ENCODE results near the gene NHSL2. TPM values are rescaled to one million over a fixed set of nuclear protein-coding genes. Genes with fewer than 3 reads are reported as not detected.

The NHSL2 gene
- total RNA-seq, 1 experiment from 2014 or later, result 0.20 TPM

DNA sequence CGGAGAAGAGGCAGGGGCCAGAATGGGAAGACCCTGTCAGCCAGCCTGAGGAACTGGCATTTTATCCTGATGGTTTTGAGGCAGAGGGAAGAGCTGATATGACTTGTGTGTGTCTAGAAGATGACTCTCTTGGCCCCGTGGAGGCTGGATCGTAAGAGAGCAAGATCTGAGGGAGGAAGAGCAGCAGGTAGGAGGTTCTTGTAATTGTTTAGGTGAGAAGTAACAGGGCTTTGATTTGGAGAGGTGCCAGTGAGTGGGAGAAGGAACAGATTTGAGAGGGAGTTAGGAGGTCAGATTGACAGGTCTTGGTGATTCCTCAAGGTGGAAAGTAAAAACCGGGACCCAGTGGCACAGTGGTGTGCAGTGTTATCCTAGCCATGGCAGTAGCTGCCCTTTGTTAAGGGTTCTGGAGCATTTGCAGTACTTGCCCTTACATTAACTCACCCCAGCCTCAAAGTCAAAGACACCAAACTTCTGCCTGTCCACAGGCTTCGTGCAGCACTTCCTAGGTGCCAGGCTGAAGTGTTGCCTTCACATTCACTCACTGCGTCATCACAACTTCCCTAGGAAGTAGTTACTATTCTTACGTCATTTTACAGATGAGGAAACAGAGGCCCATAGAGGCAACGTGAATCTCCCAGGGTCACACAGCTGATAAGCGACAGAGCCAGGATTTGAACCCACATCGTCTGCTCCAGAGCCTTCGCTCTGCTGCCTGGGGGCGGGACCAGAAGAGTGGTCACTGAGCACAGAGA lies 197.4 kb downstream of the NHSL2 start:
- DNase-seq (ENCODE audit: low read depth), result no peak

DNA sequence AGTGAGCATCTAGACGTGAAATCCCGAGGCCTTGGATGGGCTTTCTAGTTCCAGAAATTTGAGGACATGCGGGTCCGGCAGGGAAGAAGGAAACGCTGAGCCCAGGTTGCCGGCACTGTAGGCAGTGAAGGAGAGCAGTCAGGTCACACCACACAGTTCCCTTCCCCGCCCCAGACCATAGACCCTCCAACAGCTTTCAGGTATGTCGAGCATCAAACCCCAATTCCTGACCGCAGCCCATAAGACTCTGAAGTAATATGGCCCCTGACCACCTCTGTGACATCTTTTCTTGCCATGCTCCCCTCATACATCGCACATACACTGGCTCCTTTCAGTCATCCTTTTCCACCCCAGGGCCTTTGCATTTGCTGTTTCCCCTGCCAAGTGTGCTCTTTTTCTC lies 198.0 kb downstream of the NHSL2 start:
- DNase-seq (ENCODE audit: low read depth), result no peak

DNA sequence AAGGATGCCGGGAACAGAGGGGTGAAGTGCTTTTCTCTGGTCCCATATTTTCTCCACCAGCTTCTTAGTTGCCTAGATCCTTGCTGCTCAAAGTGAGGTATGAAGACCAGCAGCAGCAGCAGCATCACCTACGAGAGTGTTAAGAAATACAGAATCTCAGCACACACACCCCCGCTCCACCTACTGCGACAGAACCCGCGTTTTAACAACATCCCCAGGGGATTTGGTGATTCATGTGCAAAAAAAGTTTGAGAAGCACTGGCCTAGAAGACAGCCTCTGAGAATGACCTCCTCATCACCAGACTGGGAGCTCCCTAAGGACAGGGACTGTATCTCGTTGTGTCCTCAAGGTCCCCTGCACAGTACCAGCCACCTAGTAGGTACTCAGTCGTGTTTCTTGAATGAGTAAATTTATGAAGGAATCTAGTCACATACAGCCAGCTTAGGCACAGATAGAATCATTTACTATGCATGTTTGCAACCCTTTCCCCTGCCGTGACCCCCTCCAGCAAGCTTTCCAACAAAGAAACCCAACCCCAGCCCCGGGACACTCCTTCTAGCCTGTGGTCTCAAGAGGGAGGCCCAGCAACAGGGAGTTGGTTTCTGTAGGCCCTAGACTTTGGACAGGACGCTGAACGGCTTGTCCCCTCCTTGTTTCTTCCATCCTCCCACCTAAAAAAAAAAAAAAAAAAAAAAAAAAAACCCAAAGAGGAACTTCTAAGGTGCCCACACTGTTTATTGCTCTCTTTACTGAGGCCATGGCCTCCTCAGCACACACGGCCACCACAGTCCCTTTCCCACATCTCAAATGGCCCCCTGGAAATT lies 199.6 kb downstream of the NHSL2 start:
- DNase-seq (ENCODE audit: low read depth), result peak; percentile 47

- no peak for DNase-seq (ENCODE audit: low read depth)
Measured at GRCh38 chrX:72110876-72111708, 200.4 kb downstream of the NHSL2 start.

DNA sequence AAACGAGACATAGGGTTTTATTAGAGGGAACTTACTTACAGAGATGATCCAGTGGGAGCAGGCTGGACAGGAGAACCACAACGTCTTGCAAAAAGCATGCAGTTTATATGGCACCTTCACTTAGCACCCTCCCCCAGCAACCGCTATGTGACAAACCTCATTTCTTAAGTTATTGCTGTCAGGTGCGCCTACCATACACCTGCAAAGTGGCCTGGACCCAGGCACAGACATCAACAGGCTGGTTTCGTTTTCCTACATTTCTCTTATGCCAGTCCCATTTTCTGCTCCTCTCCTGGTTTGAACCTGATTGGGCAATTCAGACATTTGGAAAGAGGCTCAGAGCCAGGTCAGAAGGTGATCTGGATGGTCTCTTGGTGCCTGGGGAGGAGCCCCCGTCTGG lies 202.8 kb downstream of the NHSL2 start:
- no peak for DNase-seq (ENCODE audit: low read depth)

- DNase-seq (ENCODE audit: low read depth), result no peak
Measured at GRCh38 chrX:72114306-72114705, 203.7 kb downstream of the NHSL2 start.

- no peak for DNase-seq (ENCODE audit: low read depth)
Measured at GRCh38 chrX:72114807-72115206, 204.2 kb downstream of the NHSL2 start.

DNA sequence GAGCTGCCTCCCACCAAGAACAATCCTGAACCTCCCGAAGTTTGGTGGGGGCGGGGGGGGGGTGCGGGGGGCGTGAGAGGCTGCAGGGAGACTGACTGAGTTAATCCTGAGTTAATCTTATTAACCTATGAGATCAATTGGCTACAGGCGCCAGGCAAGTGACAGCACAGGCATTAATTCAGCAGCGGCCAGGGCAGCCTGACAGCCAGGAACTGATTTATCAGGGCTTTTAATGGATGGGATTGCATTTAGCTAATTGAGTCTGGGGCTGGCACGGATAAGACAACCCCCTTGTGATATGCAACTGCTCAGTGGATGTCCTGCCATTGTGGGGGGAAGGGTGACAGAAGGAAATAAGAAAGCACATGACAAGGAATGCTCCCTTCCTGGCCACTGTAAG lies 204.7 kb downstream of the NHSL2 start:
- DNase-seq (ENCODE audit: low read depth), result no peak

DNA sequence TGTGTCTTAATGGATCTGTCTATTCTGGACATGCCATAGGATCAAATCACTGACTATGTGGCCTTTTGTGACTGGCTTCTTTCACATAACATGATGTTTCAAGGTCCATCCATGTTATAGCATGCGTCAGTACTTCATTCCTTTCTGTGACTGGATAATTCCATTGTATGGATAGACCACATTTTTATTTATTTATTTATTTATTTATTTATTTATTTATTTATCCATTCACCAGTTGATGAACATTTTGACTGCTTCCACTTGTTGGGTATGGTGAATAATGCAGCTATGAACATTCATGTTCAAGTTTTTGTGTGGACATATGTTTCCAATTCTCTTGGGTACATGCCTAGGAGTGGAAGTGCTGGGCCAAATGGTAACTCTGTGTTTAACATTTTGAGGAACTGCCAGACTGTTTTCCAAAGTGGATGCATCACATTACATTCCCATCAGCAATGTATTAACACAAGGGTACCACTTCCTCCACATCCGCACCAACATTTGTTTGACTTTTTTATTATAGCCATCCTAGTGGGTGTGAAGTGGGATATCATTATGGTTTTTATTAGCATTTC lies 207.1 kb downstream of the NHSL2 start:
- no peak for DNase-seq (ENCODE audit: low read depth)

GRCh38 chrX:72120837-72121236 lies 210.2 kb downstream of the NHSL2 start:
- no peak for DNase-seq (ENCODE audit: low read depth)

DNA sequence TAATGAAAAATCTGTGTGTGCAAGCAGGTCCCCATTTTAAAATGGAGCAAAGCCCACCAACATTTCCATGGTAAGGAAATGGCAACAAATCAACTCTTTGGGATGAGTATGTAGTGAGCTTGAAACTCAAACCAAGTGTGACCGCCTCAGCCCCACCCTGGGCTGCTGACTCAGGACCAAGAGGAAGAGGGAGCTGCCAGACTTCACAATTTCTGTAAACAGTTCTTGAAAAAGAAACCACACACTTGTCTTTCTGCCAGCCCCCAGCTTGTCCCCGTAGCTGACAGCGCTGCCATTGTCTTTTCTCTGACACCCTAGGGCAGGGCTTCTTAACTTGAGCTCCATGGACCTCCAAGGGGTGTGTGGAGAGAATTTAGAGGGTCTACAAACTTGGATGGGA lies 210.7 kb downstream of the NHSL2 start:
- DNase-seq (ENCODE audit: low read depth), result peak; percentile 88

- no peak for DNase-seq (ENCODE audit: low read depth)
Measured at GRCh38 chrX:72122621-72123337, 212.1 kb downstream of the NHSL2 start.

GRCh38 chrX:72123471-72124185 lies 213.0 kb downstream of the NHSL2 start:
- DNase-seq (ENCODE audit: low read depth), result peak; percentile 76

GRCh38 chrX:72124540-72125201 lies 214.0 kb downstream of the NHSL2 start:
- DNase-seq (ENCODE audit: low read depth), result no peak

GRCh38 chrX:72125331-72126047 lies 214.8 kb downstream of the NHSL2 start:
- DNase-seq (ENCODE audit: low read depth), result no peak

DNA sequence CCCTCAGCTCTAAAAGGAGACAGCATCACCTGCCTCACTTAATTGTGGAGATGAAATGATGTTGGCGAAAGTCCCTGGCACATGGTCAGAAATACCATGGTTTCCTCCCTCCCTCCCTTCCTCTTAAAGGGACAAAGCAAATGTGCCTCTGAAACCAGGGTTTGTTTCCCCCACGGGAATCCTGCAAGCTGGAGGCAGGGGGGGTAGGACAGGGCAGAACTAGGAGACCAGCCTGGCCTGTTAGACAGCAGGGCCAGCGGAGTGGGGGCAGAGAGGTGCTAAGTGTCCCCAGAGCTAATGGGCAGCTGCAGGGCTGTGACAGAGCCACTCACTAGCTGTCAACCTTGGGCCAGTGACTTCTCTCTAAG lies 215.4 kb downstream of the NHSL2 start:
- no peak for DNase-seq (ENCODE audit: low read depth)

DNA sequence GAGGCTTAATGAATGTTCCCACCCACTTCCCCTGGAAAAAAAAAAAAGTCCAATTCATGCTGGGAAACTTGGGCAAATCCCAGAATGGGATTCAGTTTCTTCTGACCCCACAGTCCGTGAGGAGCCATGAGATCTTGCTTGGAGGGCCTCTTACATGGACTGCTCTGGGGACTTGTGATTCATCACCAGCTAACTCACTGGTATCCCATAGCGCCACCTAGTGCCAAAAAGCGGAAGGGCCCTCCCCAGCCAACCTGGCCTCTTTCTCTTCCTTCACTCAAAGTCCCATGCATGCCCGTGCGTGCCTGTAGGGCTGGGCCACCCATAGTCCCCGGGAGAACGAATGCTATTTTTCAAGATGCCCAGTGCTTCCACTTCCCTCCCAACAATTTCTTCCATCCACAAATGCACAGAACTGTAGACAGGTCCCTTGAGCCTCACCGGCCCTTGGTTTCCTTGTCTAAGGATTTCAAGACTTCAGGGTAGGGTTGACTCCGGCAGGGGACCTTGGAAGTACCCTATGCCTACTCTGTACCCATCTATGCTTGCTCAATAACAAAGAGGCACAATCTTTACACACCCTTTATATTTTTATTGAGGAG lies 216.0 kb downstream of the NHSL2 start:
- DNase-seq (ENCODE audit: low read depth), result peak; percentile 78

DNA sequence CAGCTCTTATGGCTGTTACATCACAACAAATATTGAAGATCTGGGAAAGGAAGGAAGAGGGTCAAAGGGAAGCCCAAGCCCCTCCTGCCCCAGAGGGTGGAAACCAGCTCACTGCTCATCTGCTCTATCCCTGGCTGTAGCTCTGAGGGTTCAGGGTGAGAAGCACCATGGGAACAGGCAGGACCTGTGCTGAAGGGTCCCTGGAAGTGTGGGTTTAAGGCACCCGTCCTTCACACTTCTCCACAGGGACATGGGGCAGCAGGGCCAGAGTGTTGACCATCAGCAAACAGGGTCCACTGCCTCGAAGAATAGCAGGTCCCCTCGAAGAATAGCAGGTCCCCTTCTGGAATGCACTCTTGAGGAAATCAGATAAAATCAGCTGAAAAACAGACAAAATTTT lies 216.7 kb downstream of the NHSL2 start:
- no peak for DNase-seq (ENCODE audit: low read depth)

Measured in M059J (cell line).